A673 (cell line): ENCODE results near the gene POLD2.

Experiments used
- EZH2 ChIP-seq: fragments of 200-600 bp; sonication (generic); IDR thresholded peaks from 2 replicates; pipeline ENCODE4 v1.6.1; 2017; ENCODE audit warnings: borderline replicate concordance, low read depth, mild to moderate bottlenecking, mixed read lengths, antibody characterized with exemption, low read length; ENCODE audit not compliant: poor library complexity, severe bottlenecking
- TF ChIP-seq, protein P1 (sequence below): fragments of 300-800, 200-600 bp; sonication (generic); conservative IDR thresholded peaks from 2 replicates; pipeline ENCODE4 v1.5.1; 2017; ENCODE audit warnings: low read depth, mild to moderate bottlenecking, antibody characterized with exemption, low read length, moderate library complexity, mixed read lengths

DNA sequence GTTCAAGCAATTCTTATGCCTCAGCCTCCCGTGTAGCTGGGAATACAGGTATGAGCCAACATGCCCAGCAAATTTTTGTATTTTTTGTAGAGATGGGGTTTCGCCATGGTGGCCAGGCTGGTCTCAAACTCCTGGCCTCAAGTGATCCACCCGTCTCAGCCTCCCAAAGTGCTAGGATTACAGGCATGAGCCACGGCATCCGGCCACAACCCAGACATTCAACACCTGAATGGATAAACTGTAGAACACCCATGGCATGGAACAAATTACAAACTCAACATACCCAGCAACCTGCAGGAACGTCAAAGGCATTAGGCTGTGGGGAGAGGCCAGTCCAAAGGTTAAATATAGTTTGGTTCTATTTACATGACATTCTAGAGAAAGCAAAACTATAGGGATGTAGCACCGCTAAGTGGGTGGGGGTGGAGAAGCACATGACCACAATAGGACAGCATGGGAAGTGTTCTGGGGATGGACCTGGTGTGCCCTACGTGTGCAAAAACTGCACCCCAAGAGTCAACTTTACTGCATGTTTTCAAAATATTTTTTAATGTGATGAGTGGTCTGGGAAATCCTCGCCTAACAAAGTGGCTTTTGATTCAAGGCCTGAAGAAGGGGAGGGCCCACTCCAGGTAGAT, 51.5 kb downstream of the POLD2 start:
- TF ChIP-seq, protein P1, sequence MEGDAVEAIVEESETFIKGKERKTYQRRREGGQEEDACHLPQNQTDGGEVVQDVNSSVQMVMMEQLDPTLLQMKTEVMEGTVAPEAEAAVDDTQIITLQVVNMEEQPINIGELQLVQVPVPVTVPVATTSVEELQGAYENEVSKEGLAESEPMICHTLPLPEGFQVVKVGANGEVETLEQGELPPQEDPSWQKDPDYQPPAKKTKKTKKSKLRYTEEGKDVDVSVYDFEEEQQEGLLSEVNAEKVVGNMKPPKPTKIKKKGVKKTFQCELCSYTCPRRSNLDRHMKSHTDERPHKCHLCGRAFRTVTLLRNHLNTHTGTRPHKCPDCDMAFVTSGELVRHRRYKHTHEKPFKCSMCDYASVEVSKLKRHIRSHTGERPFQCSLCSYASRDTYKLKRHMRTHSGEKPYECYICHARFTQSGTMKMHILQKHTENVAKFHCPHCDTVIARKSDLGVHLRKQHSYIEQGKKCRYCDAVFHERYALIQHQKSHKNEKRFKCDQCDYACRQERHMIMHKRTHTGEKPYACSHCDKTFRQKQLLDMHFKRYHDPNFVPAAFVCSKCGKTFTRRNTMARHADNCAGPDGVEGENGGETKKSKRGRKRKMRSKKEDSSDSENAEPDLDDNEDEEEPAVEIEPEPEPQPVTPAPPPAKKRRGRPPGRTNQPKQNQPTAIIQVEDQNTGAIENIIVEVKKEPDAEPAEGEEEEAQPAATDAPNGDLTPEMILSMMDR, result no peak
- TF ChIP-seq EZH2, result no peak
